AG08395 (cell line): ENCODE results near the gene RTF2.
"Not testable (repeated sequence)": the region's sequence is repeated elsewhere in the genome, so short reads cannot be mapped to it uniquely, and the experiment has no call there.

ENCODE experiments used
- DNase-seq: peaks from one replicate; pipeline ENCODE4 v3.0.0; 2012; ENCODE audit warnings: mixed read lengths, low spot score

RTF2 gene

DNA sequence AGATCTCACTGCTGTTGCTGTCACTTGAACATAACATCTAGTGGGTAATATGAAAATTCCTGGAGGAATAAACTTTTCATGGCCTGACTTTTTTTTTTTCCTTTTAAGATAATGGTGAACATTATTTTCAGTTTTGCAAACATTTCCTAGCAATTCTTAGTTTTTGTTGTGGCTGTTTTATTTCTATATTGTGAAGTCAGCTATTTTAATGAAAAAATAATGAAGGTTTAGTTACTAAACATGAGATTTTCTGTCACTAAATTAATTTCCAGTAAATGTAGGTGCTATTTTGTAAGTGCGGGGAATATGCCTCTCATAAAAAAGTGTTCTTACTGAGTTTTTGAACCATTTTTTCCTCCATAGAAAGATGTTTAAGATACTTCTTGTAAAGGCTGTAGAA is 32.7 kb downstream of the RTF2 start:
- no peak for DNase-seq

DNA sequence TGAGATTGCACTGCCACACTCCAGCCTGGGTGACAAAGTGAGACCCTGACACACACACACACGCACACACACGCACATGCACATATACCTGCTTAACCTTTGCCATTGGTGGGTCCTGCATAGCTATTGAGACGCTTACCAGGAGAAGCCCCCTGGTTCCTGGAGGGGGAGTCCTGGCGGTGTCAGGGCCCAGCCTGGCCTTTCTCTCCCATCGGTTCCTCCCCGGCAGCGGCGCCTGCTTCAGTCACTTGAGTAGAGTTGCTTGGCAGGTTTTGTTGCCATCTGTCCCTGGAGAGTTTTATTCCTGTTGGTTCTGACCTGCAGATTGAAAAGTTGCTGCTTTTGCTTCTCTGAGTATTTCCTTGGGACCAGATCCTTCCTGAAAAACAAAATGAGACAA is 35.5 kb downstream of the RTF2 start:
- no peak for DNase-seq

DNA sequence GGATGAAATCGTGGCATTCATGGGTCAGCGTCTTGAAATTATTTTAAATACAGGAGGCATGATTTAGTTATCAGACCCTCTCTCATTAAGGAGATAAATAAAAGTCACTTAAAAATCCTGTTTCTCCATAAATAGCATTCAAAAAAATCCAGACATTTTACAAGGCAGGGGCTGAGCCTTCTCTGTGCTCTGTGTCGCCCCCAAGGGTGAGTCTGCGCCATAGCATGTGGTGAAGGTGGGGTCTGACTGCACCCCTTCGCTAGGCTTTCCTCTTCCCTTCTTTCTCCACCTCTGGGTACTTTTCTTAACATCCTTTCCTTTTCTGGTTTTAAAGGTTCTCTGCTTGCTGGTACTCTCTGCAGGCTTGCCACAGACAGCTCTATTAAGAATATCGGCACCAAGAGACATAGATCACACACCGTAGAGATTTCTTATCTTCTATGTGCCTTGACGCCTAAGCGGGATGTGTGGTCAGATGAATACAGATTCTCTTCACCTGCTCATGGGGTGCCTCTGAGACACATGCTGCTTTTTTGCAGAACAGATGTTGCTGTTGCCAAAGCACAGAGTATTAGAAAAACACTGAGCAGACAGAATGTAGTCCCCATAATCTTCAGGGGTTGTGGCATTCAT is 36.1 kb downstream of the RTF2 start:
- DNase-seq, result peak; percentile 10

DNA sequence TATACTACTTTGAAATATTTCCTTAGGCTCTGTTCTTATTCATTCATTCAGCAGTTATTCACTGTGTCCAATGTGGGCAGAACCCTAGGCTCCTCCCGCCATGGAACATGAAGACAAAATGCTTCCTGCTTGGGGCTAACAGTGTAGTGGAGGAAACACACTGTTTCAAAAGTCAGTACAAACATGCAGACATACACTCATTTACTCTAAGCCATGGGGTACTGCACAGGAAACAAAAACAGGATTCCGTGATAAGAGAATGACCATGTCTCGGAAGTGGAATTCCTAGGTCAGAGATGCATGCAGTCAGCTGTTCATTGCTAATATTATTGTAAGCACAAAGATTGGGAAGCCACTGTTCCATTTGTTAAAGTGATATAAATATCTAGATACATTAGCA is 37.7 kb downstream of the RTF2 start:
- DNase-seq, result no peak

DNA sequence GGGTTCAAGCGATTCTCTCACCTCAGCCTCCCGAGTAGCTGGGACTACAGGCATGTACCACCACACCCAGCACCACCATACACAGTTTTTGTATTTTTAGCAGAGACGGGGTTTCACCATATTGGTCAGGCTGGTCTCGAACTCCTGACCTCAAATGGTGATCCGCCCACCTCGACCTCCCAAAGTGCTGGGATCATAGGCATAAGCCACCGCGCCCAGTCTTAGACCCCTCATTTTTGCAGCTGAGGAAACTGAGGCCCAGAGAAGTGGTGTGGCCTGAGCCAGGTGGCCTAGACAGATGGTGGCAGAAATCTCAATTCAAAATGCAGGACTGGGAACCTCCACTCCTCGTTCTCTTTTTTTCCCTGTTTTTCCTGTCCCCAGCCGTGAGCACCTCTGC is 43.5 kb downstream of the RTF2 start:
- no peak for DNase-seq

DNA sequence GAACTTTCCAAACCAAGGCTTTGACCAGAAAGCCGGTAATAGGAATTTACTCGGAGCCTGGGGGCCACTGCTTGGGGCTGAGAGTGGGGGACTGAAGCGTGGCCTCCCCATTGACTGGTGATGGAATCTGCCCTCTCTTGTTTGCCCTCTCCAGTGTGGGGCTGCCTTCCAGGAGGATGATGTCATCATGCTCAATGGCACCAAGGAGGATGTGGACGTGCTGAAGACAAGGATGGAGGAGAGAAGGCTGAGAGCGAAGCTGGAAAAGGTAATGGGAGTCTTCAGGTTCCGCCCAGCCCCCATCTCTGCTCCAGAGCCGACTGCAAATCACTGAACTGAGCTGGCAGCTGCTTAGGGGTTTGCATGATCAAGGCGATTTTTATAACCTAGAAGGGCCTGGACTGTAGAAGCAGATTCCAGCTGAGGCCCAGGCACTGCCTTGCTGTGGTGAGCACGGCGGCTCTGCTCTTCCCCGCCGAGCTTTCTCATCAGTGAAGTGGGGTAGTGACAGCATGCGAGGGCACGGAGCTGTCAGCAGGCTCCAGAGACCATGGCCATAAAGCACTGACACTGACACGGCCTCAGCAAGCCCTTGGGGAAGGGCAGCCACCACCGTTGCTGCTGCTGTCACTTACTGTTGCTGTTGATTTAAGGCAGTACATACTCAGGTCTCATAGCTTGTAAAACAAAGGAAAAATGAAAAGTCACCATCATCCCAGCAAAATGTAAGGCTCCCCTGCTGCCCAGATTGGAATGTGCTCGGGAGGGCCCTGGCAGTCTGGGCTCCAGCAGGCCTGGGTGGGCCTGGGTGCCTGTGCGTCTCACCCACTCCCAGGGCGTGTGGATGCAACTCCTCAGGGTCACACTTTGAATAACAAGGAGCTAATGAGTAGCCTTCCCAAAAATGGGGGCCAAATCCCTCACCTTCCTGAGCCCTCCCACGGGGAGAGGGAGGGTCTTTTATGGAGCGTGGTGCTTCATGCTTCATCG is 45.0 kb downstream of the RTF2 start:
- no peak for DNase-seq

DNA sequence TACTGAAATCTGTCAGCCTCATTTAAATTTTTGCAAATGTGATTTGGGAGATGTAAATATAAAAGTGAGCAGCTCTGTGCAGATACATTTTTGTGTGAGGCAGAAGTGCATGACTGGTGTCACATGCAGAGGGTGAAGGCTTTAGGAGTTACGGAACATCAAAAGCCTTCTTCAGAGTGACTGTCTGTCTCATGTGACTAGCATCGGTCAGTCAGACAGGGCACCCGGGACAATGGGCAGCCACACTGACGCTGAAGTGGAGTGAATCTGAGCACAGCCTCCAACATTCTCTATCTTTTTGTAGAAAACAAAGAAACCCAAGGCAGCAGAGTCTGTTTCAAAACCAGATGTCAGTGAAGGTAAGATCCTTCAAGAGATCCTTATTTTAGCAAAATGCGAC is 48.2 kb downstream of the RTF2 start:
- DNase-seq, result no peak

DNA sequence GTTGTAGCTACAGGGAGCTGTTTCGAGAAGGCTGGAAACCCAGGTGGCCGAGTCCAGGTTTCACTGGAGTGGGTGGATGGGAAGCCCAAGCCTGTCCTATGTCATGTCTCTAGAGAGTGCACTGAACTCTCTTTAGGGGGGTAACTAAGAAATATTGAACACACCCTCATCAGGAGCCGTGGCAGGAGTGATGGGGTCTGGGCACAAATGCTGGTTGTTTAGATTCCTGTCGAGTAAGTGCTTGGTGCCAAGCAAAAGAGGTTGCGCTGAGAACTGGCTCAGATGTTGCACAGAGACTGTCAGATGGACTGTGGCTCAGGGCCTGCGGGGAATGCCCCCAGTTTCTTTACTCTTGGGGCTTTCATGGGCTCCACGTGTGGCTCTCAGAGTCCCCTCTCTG is 48.8 kb downstream of the RTF2 start:
- no peak for DNase-seq

DNA sequence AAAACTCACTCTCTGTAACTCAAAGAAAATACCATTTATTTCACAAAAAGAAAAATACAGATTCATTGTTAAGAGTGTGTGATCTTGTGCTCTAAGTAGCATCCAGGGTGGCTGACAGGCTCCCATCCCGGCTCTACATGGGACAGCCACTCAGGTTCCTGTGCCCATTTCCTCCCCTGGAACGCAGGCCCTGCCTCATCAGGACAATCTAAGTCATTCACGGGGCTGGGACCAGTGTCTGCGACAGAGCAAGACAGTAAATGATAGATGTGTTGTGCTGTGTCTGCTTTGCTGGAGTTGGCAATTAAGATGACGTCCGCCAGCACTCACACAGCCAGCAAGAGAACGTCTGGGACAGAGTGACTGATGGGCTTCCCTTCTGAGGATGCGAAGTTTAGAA is 49.2 kb downstream of the RTF2 start:
- no peak for DNase-seq

DNA sequence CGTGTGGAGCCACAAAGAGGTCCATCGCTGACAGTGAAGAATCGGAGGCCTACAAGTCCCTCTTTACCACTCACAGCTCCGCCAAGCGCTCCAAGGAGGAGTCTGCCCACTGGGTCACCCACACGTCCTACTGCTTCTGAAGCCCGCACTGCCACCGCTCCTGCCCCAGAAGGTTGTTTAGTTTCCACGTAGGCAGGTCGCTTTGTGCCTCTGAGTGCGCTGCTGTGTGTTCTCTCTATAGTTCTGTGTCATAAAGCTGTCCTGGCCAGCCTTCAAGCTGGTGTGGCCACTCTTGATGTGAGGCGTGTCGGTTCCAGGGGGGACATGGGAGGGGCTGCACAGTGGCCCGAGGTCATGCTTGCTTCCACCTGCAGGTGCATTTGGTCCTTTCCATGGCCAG is 49.7 kb downstream of the RTF2 start:
- DNase-seq, result no peak

DNA sequence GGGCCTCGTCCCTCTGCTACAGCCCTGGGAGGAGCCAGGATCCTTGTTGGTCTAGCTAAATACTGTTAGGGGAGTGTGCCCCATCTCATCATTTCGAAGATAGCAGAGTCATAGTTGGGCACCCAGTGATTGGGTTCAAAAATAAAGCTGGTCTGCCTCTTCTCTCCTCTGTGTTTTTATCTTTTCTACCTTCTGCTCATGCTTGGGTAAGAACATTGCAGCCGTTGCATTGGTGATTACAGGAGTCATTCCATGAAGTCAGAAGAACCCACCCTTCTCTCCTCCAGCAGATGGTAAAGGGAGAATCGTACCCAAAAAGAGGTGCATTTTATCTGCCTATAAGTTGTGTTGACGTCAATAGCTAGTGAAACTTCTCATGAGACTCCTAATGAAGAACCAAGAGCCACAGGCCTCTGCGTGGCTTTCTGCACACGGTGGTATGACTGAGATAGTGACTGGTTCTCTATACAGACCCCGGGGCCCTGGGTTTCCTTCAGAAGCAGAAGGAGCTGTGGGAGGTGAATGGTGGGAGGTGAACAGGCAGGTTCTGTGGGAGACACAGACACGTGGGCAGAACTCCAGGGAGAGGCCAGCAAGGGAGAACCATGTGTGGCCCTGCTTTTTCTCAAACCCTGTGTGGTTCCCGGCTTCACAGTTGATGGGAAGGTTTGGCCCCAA is 50.4 kb downstream of the RTF2 start:
- DNase-seq, result no peak

DNA sequence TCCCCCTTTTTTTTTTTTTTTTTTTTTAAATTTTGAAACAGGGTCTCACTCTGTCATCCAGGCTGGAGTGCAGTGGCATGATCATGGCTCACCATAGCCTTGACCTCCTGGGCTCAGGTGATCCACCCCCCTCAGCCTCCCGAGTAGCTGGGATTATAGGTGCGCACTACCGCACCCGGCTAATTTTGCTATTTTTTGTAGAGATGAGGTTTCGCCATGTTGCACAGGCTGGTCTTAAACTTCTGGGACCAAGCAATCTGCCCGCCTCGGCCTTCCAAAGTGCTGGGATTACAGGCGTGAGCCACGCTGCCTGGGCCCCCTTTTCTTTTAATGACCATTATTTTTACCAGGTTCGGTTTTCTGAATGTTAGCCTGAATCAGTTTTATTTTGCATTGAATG is 51.1 kb downstream of the RTF2 start:
- DNase-seq, result no peak

DNA sequence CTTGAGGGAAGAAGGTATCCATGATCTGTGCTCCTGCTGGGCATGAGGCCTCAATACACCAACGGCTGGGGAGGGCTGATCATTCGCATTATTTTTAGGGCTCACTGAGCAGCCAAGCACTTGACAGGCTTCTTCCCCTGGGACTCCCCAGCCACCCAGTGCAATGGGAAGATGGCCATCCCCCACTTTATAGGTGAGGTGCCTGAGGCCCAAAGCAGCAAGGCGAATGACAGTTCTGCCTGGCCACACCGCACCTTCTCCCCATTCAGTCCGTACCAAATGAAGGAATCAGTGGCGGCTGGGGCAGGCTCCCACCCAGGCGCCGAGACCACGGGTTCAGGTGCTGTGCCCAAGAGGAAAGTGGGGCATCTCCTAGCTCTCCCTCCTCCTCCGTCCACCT is 51.8 kb downstream of the RTF2 start:
- no peak for DNase-seq

DNA sequence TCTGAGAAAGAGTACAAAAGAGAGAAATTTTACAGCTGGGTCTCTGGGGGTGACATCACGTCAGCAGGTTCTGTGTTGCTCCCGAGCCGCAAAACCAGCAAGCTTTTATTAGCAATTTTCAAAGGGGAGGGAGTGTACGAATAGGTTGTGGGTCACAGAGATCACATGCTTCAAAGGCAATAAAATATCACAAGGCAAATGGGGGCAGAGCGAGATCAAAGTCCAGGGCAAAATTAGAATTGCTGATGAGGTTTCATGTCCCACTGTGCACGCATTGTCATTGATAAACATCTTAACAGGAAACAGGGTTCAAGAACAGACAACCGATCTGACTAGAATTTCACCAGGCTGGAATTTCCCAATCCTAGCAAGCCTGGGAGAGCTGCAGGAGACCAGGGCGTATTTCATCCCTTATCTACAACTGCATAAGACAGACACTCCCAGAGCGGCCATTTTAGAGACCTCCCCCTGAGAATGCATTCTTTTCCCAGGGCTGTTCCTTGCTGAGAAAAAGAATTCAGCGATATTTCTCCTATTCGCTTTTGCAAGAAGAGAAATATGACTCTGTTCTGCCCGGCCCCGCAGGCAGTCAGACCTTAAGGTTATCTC is 52.4 kb downstream of the RTF2 start:
- not testable (repeated sequence) for DNase-seq

DNA sequence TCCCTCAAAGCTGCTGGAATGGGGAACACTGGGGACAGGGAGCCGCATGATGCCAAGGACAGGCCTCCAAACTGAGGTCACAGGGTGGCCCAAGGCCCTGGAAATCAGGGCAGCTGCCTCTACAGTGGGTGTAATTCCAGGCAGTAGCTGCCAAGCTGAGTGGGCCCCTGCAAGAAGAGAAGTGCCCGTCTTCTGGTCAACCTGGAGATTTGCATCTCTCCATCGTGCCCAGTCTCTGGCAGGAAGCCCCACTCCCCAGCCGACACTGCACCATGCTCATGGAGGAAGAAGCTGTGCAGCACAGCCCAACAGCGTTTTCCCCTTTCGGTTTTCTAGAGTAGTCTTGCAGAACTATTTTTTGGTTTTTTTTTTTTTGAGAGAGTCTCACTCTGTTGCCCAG is 53.9 kb downstream of the RTF2 start:
- no peak for DNase-seq

DNA sequence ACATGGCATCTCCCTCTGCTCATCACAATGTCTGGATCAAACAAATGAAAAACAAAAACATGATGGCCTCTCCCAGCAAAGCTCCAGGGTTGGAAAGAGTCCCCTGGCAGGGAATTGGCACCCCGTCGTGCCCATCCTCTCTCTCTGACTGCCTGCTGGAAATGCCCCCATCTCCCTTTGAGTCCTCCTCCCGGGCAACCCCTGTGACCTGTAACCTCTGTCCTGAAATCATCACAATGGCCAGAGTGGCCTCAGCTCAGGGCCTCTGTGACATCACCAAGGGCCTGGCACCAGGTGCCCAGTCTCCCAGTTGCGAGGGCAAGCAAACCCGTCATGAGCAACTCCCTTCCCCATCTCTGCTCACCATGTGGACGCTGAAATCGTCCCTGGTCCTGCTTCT is 56.0 kb downstream of the RTF2 start, which contains the start of gene FAM209A:
Gene FAM209A (plus strand): TSS at position 301 of the 400 bp plus-strand sequence. CDS start 65 bp downstream, at position 366.
- DNase-seq, result not testable (repeated sequence)

DNA sequence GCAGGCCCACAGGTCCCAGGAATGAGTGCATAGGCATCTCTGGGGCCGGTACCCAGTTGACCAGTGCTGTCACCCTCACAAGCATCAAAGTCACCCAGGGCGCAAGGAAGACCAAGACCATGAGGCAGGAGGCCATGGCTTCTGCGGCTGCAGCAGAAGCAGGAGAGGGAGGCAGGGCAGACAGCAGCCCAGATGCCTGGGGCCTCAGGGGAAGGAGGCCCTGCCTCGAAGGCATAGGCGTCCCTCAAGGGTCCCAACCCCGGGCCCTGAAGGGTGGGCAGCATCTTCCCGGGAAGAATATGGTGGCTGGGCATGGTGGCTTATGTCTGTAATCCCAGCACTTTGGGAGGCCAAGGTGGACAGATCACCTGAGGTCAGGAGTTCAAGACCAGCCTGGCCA is 59.1 kb downstream of the RTF2 start:
- DNase-seq, result no peak

DNA sequence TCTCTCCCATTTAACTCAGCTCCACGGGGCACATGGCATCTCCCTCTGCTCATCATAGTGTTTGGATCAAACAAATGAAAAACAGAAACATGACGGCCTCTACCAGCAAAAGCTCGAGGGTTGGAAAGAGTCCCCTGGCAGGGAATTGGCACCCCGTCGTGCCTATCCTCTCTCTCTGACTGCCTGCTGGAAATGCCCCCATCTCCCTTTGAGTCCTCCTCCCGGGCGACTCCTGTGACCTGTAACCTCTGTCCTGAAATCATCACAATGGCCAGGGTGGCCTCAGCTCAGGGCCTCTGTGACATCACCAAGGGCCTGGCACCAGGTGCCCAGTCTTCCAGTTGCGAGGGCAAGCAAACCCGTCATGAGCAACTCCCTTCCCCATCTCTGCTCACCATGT is 64.5 kb downstream of the RTF2 start, which contains the start of gene FAM209B:
Gene FAM209B (plus strand): TSS at position 301 of the 400 bp plus-strand sequence. CDS start 96 bp downstream, at position 397.
- not testable (repeated sequence) for DNase-seq

DNA sequence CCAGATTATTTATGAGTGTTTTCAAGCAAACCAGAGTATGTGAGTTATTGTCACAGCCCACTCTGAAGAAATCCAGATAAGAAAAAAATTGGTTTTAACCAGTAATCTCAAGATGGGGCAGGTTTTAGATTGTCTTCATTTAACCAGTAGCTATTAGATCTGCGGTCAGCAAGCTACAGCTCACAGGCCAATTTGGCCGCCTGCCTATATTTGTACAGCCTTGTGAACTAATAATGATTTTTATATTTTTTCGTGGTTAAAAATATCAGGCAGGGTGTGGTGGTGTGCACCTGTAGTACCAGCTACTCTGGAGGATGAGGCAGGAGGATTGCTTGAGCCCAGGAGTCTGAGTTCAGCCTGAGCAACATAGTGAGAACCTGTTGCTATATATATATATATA is 69.6 kb downstream of the RTF2 start:
- no peak for DNase-seq

DNA sequence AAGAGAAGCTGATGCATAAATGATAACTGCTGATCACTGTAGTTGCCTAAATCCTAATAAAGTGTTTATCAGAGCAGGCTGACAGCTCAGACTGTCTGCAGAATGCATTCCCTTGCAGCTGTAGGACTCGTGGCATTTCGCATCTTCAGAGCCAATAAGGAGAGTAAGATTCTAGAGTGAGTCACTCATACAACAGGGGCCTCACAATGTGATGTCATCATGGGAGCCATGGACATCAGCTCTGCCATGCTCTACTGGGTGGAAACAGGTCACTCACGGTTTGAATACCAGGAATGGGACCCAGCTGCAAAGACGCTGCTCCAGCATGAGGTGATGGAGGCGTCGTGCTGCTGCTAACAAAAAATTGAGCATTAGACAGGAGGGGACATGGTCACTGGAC is 72.0 kb downstream of the RTF2 start:
- peak; percentile 30 for DNase-seq

DNA sequence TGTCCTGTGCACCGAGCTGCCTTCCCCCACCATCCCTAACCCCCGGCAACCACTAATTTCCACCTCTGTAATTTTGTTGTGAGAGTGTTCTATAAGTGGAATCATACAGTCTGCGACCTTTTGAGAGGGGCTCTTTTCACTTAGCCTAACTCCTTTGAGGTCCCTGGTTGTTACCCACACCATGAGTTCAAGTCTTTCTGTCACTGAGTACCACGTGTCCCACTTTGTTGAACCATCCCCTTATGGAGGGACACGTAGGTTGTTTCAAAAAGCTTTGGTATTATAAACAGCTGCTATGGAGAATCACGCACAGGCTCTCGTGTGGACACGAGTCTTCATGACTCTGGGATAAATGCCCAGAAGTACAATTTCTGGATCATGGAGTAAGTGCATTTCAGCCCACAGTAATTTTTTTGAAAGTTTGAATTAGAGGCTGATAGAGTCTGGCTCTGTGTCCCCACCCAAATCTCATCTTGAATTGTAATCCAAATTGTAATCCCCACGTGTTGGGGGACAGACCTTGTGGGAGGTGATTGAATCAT is 74.1 kb downstream of the RTF2 start:
- peak; percentile 36 for DNase-seq

DNA sequence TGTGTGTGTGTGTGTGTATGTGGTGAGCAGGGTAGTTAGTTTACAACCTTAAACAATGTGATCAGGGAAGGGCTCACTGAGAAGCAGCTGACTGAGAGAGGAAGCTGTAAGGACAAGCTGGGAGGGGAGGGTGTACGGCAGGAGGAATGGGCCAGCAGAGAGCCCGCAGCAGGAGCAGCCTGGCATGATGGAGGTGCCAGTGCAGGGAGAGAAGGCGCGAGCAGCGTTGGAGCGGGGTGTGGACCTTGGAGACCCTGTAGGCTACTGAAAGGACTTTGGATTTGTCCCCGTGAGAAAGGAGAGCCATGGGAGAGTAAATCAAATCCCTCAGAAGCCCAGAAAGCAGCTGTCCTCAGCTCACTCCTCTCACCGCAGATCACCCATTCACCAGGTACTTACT is 83.1 kb downstream of the RTF2 start:
- no peak for DNase-seq
